ENCODE measurements around the gene TYW1. TPM values are rescaled to one million over a fixed set of nuclear protein-coding genes. Genes with fewer than 3 reads are reported as not detected.
"Not testable (repeated sequence)": the region's sequence is repeated elsewhere in the genome, so short reads cannot be mapped to it uniquely, and the experiment has no call there.

TYW1 gene, protein sequence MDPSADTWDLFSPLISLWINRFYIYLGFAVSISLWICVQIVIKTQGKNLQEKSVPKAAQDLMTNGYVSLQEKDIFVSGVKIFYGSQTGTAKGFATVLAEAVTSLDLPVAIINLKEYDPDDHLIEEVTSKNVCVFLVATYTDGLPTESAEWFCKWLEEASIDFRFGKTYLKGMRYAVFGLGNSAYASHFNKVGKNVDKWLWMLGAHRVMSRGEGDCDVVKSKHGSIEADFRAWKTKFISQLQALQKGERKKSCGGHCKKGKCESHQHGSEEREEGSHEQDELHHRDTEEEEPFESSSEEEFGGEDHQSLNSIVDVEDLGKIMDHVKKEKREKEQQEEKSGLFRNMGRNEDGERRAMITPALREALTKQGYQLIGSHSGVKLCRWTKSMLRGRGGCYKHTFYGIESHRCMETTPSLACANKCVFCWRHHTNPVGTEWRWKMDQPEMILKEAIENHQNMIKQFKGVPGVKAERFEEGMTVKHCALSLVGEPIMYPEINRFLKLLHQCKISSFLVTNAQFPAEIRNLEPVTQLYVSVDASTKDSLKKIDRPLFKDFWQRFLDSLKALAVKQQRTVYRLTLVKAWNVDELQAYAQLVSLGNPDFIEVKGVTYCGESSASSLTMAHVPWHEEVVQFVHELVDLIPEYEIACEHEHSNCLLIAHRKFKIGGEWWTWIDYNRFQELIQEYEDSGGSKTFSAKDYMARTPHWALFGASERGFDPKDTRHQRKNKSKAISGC
- total RNA-seq, result 20.9 and 22.7 TPM in 2 replicates

DNA sequence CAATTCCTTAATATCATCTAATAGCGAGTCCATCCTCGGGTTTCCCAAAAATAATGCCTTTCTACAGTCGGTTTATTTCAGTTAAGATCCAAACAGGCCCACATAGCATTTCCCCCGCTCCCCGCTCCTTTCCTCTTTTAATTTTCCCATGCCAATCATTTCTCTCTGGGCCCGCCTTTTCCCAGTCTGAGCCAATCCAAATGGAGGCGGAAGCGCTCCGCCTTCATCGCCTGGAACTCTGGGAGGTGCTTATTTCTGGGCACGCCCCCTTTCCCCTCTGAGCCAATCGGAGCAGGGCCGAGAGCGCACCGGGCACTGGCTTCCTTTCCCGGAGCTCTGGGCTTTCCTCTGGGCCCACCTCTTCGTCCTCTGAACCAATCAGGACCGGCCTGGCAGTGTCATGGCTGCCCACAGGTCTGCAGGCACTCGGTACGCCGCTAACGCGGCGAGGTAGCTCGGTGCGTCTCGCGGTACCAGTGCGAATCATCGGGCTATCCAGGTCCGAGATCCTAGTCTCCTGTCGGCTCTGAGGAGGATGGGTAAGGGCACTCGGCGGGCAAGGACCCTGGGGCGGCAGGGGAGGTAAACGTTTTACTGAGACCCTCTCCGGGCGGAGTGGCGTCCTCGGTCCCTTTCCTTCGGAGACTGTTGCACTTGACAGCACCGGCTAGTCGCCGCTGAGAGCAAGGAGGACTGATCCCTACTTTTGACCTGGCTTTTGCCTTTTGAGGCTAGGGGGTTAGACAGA is at the start of gene TYW1:
Gene TYW1, plus strand, starts transcription at position 390 of the 748 bp plus-strand sequence. Its CDS starts 146 bp downstream, at position 536.
- intact Hi-C loops (cut with micrococcal nuclease), result loop anchor here (1.0 to 2.0 kb wide), 13 partner anchors 75 to 1246 kb away; partner anchors contain the start of genes GUSB, KCTD7 and TMEM248

GRCh38 chr7:66948480-66949109 is 48.0 kb upstream of the TYW1 start:
- intact Hi-C loops (cut with micrococcal nuclease), result no loop called here

DNA sequence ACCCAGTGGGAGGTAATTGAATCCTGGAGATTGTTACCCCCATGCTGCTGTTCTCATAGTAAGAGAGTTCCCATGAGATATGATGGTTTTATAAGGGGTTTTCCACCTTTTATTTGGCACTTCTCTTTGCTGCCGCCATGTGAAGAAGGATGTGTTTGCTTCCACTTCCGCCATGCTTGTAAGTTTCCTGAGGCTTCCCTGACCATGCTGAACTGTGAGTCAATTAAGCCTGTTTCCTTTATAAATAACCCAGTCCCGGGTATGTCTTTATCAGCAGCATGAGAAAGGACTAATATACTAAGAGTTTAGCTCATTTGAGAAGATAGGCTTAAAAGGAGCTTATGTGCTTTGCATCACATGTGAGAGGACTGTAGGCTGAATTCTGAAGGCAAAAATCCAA is 46.3 kb upstream of the TYW1 start:
- intact Hi-C loops (cut with micrococcal nuclease), result no loop called here

DNA sequence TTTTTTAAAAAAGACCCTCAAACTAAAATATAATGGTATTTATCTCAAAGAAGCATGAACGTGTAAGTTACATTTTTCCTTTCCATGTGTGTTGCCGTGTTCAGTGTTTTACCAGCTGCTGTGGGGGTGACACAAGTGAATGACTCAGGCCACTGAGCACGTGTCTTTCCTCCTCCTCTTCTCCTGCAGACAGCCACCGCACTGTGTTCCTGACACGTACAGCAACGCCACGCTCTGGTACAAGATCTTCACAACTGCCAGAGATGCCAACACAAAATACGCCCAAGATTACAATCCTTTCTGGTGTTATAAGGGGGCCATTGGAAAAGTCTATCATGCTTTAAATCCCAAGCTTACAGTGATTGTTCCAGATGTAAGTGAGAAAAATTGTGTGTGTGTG is 45.9 kb upstream of the TYW1 start:
- intact Hi-C loops (cut with micrococcal nuclease), result no loop called here

GRCh38 chr7:66952343-66953043 is 44.1 kb upstream of the TYW1 start:
- intact Hi-C loops (cut with micrococcal nuclease), result no loop called here

GRCh38 chr7:66953044-66953427 is 43.6 kb upstream of the TYW1 start:
- intact Hi-C loops (cut with micrococcal nuclease), result no loop called here

DNA sequence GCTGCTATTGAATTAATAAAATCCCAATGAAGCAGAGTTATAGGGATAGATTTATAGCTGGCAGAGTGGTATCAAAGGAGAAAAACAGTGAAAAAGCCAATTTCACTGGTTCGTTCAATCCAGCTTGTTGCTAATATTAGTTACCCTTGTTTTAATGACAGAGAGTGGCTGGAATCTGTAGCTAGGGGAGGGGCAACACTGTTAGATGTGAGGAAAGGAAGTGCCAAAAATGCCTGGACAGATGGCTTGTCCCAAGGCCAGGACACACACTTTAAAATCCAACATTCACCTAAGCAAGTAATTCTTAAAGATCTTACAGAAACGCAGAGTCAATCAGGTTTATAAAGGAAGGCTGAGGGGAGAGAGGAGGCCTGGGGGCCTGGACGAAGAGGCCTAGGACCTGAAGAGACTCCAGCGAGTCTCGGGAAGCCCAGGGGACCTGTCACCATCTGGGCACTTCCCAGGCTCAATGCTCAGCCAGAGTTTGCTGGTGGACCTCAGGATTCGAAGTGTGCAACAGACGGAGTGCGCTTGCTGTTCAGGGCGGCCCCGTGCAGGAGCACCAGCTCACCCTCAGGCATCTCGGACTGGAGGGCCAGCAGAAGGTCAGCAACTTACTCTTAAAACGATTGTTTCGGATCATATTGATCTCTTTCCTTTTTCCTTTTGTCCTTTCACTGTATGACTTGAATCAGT is 38.9 kb upstream of the TYW1 start:
- intact Hi-C loops (cut with micrococcal nuclease), result no loop called here

- intact Hi-C loops (cut with micrococcal nuclease), result no loop called here
Measured at GRCh38 chr7:66958538-66959350, 37.9 kb upstream of the TYW1 start.

- intact Hi-C loops (cut with micrococcal nuclease), result no loop called here
Measured at GRCh38 chr7:66960192-66960591, 36.4 kb upstream of the TYW1 start.

- intact Hi-C loops (cut with micrococcal nuclease), result no loop called here
Measured at GRCh38 chr7:66961096-66961495, 35.5 kb upstream of the TYW1 start.

GRCh38 chr7:66964411-66964810 is 32.2 kb upstream of the TYW1 start:
- intact Hi-C loops (cut with micrococcal nuclease), result no loop called here

- intact Hi-C loops (cut with micrococcal nuclease), result no loop called here
Measured at GRCh38 chr7:66967029-66967428, 29.6 kb upstream of the TYW1 start.

DNA sequence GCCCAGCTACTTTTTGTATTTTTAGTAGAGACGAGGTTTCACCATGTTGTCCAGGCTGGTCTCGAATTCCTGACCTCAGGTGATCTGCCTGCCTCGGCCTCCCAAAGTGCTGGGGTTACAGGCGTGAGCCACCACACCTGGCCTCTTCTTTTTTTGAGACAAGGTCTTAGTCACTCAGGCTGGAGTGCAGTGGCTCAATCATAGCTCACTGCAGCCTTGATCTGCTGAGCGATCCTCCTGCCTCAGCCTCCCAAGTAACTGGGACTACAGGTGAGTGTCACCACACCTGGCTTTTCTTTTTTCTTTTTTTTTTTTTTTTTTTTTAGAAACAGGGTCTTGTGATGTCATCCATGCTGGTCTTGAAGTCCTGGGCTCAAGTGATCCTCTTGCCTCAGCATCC is 27.6 kb upstream of the TYW1 start:
- intact Hi-C loops (cut with micrococcal nuclease), result not testable (repeated sequence)

GRCh38 chr7:66970310-66970709 is 26.3 kb upstream of the TYW1 start:
- intact Hi-C loops (cut with micrococcal nuclease), result no loop called here

DNA sequence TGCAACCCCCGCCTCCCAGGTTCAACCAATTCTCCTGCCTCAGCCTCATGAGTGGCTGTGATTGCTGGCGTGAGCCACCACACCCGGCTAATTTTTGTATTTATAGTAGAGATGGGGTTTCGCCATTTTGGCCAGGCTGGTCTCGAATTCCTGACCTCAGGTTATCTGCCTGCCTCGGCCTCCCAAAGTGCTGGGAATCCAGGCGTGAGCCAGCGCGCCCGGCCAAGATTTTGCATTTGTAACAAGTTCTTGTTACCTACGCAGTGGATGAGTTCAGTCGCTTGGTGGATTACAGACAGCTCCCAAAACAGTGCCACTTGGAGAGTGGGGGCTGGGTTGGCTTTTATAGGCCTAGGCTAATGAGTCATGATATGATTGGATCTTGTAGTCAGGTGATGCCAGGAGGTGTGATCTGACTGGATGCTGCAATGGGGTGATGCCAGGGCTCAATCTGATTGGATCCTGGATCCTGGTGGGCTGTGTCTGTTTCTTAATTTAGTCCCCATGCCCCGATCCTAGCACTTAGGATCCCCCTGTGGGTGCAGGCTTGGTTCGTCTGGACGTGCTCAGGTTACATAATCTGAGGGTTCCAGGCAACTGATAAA is 21.5 kb upstream of the TYW1 start:
- intact Hi-C loops (cut with micrococcal nuclease), result no loop called here

- intact Hi-C loops (cut with micrococcal nuclease), result not testable (repeated sequence)
Measured at GRCh38 chr7:66978312-66978711, 18.3 kb upstream of the TYW1 start.

DNA sequence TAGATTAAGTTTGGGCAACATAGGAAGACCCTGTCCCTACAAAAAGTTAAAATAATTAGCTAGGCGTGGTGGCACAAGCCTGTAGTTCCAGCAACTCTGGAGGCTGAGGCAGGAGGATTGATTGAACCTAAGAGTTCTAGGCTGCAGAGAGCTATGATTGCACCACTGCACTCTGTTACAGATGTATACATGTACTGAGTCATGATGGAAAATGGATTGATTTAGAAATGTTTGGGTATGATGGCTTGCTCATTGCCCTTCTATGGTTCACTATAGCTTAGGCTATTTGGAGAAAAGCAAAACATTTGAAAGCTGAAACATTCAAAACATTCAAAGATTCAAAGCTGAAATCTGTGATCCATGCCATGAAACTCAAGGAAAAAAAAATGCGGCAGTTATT is 17.6 kb upstream of the TYW1 start:
- intact Hi-C loops (cut with micrococcal nuclease), result not testable (repeated sequence)

- intact Hi-C loops (cut with micrococcal nuclease), result not testable (repeated sequence)
Measured at GRCh38 chr7:66980336-66980735, 16.3 kb upstream of the TYW1 start.

- intact Hi-C loops (cut with micrococcal nuclease), result not testable (repeated sequence)
Measured at GRCh38 chr7:66989552-66989951, 7.1 kb upstream of the TYW1 start.

Measured in T-helper 1 cell treated with Interleukin-12 subunit alpha and Interleukin-12 subunit beta and Interleukin-4 antibody, amounts not matched to agents 30 ng/mL and 1 ng/mL, for 36 hours (primary cell).